GM21723 (cell line): ENCODE results near the gene HIVEP2.
A peak's percentile ranks its signal among the peaks of the same experiment; 100 is the strongest.

Experiments used
- ATAC-seq: cut with Tn5 transposase; IDR thresholded peaks from one replicate; pipeline ENCODE4 v1.9.1; 2021; ENCODE audit warnings: mild to moderate bottlenecking, moderate library complexity; ENCODE audit not compliant: unreplicated experiment

HIVEP2 gene

GRCh38 chr6:142823256-142823902 is 121.6 kb downstream of the HIVEP2 start:
- no peak for ATAC-seq

GRCh38 chr6:142822842-142823241 is 122.1 kb downstream of the HIVEP2 start:
- ATAC-seq = no peak

DNA sequence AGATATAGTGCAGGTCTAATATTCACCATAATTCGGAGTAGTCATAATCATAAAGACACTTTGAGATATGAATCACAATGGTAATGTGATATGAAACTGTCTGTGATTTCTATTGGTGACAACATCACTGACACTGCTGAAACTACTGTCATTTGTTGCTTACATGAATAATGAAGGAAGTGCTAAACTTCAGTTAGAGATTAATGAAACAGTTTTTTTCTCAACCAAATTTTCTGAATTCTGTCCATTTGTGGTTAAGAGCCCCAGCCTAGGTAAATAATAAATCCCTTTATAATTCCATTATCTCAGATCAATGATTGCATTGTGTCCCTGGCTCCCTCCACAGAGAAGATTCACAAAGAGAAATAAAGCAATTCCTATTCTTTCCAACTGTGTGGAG is 122.6 kb downstream of the HIVEP2 start:
- peak; percentile 60 for ATAC-seq

DNA sequence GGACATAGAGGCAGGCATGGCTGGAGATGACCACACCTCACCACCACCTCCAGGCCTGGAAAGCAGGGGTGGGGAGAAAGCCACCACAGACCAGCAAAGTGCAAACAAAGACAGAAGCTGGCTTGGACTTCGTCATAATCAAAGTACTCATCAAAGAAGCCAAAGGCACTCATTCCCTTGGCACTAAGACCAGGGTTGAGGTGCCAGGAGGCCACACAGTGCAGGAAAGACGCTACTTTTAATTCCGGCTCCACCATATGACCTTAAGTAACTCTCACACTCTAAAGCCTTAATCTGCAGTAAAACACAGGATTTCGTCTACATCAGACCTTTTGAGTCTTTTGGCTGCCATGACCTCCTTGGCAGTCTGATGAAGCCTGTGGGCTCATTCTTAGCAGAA is 123.1 kb downstream of the HIVEP2 start:
- ATAC-seq = no peak

DNA sequence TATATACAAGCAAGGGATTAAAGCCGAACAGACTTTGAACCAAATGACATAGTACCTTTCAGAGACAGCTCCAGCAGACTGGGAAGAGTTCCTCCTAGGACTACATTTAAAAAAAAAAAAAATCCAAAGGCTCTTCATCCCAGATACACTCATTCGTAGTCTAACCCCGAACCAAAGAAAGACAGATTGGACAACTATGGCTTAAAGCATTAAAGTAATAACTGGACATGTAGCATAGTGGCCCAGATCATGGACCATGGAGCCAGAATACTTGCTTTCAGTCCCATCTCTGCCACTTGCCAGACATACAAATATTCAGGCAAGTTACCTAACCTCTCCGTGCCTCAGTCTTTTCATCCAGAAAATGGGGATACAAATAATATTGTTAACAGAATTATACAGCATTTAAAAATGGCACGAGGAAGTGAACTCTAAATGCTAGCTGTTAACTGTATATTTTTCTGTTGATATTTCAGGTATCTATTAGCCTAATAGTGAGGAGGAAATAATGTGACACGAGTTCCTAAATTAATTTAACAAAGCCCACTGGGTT is 123.7 kb downstream of the HIVEP2 start:
- ATAC-seq = no peak

DNA sequence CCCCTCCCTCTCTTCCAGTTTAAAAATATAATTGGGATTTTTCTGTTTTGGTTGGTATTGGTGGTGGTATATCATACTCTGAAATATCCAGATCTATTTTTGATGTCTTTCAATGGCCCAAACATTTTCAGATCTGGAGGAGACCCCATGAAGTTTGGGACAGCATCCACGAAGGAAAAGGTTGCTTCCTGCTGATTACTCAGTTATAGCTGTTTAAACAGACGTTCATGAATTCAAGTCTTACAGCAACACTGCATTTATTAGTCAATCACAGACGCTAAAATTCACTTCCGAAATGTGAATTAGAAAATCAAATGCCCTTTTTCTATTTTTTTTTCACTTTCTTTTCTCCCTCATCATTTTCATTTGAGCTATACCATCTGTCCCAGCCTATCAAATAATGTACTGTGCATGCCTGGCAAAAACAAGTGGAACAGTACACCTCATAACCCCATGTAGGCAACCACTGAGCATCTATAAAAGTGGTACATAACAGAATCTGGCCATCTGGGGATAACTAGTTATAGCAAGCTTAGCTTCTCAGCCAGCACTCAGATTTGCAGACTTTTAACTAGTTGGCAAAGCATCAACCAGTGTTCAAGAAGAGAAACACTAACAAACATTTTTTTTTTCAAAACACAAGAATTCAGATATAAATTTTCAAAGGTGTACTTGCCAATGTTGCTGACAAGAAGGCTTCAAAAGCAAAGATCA is 124.5 kb downstream of the HIVEP2 start:
- ATAC-seq = no peak

DNA sequence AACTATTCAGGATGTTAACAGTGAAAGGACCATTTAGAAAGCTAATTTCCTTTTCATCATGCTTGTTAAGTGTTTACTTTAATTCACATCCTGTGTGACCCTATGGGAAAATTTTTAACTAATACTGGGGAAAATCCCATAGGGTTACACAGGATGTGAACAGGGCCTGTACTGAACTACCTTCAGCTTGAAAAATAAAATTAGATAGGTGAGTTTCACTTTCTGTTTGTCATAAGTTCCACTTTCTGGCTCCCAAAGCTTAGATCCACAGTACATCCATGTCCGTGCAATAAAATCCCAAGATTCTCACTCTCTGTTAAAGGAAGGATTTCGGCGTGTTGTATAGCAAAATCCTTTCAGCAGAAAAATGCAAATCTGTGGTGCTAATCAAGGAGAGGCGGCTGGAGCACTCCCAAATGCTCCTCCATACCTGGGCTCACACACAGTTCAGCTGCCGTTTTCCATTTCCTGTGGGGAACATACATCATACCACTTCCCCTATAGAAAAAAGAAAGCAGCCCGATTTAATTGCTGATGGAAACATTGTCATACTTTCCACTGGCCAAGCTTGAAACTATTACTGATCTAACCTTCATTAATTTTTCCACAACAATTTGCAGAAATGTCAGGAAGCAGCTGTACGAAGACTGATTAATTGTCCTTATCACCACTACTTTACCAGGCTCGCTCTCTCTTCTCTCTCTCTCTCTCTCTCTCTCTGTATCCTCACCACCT is 125.2 kb downstream of the HIVEP2 start:
- peak; percentile 75 for ATAC-seq

GRCh38 chr6:142816486-142816885 is 128.5 kb downstream of the HIVEP2 start:
- no peak for ATAC-seq

- no peak for ATAC-seq
These were observed 128.9 kb downstream of the HIVEP2 start for GRCh38 chr6:142816031-142816430.

DNA sequence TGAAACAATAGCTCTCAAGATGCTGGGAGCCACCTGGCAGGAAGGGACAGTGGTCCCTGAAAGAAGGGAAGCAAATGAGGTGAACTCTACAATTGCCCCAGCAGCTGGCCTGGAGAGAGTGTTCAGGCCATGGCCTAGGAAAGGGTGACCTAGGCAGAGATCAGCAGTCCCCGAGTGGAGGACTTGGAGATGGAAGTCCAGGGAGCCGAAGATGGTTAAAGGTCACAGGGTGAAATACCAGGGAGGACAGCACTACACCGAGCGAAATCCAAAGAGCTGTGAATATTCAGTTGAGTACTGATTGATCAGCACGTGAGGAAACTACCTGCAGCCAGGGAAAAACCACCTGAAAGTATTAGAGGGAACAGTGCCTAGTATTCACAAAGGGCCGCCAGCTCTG is 133.1 kb downstream of the HIVEP2 start:
- ATAC-seq = no peak

GRCh38 chr6:142810952-142811514 is 133.9 kb downstream of the HIVEP2 start:
- no peak for ATAC-seq

DNA sequence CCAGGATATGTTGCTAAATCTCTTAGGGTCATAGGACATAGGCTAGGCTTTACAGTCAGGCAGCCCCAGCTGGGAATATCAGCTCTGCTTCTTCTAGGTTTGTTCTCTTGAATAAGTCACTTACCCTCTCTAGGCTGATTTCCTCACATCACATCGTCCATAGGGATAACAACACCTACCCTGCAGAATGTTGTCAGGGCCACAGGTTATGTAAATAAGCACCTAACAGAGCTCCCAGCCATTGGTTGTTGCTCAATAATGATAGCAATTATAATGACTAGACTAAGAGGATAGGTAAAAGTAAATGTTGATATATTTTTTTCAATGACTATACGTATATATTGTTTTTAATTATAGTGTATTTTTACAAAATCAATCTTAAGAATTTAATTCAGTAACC is 135.0 kb downstream of the HIVEP2 start:
- no peak for ATAC-seq

DNA sequence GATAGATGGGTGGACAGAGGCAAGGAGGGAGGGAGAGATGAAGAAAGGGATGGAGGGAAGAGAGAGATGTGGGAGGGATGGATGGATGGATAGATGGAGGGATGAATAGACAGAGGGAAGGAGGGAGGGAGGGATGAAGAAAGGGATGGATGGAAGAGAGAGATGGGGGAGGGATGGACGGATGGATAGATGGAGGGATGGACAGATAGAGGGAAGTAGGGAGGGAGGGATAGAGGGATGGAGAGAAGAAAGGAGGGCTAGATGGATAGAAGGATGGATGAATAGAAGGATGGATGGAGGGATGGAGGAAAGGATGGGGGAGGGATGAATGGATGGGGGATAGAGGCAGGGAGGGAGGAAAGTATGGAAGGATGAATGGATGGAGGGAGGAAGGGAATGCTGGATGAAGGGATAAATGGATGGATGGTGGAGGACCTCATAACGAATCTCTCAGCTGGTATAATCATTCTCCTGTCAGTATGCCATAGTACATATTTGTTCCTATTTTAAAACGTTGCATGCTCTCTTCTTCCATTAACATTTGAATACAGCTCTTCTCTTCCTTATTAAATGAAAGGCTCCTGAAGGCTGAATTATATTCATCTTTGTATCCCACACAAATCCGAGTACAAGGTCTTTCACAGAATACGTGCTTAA is 136.4 kb downstream of the HIVEP2 start:
- no peak for ATAC-seq

DNA sequence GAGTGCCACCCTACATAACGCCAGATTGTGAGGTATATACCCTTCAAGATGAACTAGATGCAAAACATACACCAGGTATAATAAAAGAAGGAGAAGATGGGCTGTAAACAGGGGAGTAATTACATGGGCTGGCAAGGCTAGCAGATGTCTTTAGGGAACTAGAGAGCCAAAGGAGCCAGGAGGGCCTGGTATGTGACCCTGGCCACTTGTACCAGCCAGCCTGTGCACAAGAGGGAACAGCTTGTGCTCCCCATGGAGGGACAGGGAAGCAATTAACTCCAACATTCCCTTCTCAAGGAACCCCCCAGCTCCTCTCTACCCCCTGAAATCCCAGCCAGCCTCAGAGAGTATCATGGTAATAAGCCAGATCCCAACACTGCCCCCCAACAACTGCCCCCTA is 139.9 kb downstream of the HIVEP2 start:
- no peak for ATAC-seq

GRCh38 chr6:142804490-142804889 is 140.5 kb downstream of the HIVEP2 start:
- no peak for ATAC-seq

DNA sequence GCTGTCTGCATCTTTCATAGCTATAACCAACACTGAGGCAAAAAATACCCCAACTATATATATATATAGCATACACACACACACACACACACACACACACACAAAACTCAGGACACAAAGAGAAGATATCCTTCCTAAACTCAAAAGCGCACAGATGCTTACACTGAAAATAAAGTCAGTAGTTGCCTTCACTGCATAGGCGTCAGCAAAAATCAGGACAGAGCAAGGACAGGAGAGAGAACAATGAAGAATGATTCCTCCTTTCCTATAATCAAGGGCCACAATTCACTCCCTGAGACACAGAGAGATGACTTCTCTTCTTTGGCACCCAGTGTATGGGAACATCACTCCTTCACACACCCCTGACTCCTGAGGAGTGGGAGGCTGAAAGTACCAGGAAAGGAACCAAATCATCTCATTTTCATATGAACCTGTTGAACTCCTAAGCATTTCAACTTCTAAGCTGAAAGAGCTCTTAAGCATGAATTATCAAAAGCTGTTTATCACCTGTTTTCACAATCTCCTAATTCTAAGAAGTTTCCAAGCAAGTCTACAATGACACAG is 141.4 kb downstream of the HIVEP2 start:
- ATAC-seq = no peak

GRCh38 chr6:142803032-142803431 is 141.9 kb downstream of the HIVEP2 start:
- ATAC-seq = no peak

DNA sequence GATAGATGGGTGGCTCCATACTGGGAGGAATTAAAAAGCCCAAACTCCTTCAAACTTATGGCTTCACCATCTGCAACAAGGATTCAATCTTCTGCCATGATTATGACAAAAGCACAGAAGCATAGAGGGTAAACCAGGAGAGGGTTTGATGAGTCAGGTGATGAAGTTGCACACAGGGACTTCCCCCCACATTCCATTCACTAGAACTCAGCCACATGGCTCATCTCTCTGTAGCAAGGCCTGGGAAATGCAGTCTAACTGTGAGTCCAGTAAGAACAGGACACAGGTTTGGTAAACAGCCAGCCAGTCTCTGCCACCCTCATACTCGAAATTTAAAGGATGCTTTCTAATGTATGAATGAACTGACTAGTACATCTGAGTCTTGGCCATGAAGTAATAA is 142.9 kb downstream of the HIVEP2 start:
- ATAC-seq = no peak

DNA sequence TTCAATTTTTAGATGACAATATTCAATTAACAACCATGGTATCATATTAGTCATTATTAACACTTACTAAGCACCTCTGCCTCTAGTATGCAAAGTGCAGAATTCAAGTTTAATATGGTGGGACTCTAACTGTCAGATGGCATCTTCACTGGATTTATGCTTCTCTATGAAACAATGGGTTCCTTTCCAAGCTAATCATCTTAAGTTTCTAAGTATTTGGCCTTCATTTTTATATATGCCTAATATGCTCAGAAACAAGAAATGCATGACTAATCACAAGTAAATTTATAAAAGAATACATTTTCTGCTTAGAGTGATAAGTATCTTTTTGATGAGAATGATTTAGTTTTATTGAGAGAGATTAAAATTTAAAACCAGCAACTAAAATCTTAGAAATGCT is 144.7 kb downstream of the HIVEP2 start:
- ATAC-seq = no peak

GRCh38 chr6:142799639-142800038 is 145.3 kb downstream of the HIVEP2 start:
- no peak for ATAC-seq

- no peak for ATAC-seq
These were observed 147.8 kb downstream of the HIVEP2 start for GRCh38 chr6:142797159-142797558.
